Hippocampal formation (tissue), 2 donors: Measurements from ENCODE around the gene FAM72D.
"Not testable (repeated sequence)": the region's sequence is repeated elsewhere in the genome, so short reads cannot be mapped to it uniquely, and the experiment has no call there.

Experiments
- DNase-seq, 2 donors: peaks; one replicate each; lab custom pipeline; 2025; lab: John Stamatoyannopoulos, UW

FAM72D gene

GRCh38 chr1:145146308-145146707 is 50.5 kb downstream of the FAM72D start:
- DNase-seq, result not testable (repeated sequence)

- not testable (repeated sequence) for DNase-seq
Measured at GRCh38 chr1:145147172-145147571, 51.4 kb downstream of the FAM72D start.

- DNase-seq, result not testable (repeated sequence)
Measured at GRCh38 chr1:145155421-145155820, 59.6 kb downstream of the FAM72D start.

- DNase-seq, result not testable (repeated sequence)
Measured at GRCh38 chr1:145155873-145156272, 60.1 kb downstream of the FAM72D start.

DNA sequence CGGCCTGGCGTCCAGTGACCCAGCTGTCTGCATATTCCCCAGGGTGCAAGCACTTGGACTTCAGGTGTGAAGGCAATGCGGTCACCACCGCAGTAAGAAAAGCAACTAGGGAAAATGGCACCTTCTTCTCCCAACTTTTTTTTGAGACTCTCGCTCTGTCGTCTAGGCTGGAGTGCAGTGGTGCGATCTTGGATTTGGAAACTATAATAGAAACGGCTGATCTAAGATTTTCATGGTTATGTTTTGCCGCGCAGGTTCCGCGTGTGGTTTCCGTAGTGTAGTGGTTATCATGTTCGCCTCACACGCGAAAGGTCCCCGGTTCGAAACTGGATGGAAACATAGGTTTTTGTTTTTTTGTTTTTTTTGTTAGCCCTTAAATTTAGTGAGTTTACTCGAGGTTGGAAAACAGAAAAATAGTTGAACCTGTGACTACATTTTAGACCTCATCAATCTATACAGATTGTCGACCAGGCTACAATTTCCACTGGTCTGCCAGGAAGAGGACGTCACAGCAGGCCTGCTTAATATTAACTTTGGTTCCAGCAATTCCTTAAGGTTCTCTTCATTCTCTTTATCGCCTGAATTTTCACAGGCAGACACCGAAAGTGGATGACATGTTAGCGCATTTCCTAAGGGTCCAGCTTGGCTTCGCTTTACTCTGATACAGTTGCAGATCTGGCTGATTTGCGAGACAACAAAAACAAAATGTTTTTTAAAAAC is 61.3 kb downstream of the FAM72D start:
- not testable (repeated sequence) for DNase-seq

GRCh38 chr1:145157715-145158114 is 61.9 kb downstream of the FAM72D start:
- not testable (repeated sequence) for DNase-seq

DNA sequence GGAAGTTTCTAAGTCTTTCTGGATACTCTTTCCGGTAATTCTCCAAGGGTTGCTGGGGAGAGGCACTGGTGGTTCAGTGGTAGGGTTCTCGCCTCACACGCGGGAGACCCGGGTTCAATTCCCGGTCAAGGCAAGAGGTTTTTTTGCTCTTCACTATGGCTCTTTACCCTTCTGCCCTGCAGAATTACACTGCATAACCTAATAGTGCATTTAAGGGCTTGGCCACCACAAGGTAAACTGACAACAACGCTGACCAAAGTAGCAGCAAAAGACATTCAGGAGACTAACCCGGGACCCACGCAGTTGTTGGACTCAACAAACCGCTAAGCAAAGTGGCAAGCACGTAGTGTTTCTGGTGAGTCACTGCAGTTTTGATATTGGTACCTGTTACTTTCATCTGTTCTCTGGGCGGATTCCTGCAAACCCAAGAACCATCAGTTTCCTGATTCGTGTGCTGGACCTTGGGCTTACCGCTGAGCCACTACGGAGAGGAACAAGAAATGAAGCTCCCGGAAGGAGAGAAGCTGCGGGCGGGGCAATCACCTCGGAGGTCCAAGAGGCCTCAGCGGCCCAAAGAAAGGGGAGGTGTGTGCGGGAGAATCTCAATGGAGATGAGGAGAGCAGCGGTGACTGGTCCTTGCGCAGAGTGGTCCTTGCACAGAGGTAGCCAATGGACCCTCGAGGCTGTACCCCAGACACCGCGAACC is 65.4 kb downstream of the FAM72D start:
- not testable (repeated sequence) for DNase-seq
